Activated CD8-positive, alpha-beta memory T cell treated with anti-CD3 and anti-CD28 coated beads, Interleukin-2, amount 10 ng/mL, durations not matched to agents 7 days and 5 days (primary cell): ENCODE results near the gene GRK6. TPM values are rescaled to one million over a fixed set of nuclear protein-coding genes. Genes with fewer than 3 reads are reported as not detected.

Source experiments
- ATAC-seq: fragments of 150-1000 bp; cut with Tn5 transposase; one replicate; pipeline ENCODE4 v1.10.0; 2021; ENCODE audit warnings: moderate library complexity
- CTCF ChIA-PET: fragments of 350-600 bp; sonication (Branson Sonifier 250); formaldehyde crosslinking; loops from one replicate; lab custom pipeline; 2021; ENCODE audit warnings: antibody characterized with exemption; lab: Charles Lee
- DNase-seq: peaks from one replicate; pipeline ENCODE4 v3.0.0-alpha.2; 2020
- H3K27ac Mint-ChIP-seq: one replicate; pipeline ENCODE4 v1.8.0; 2021; ENCODE audit warnings: mild to moderate bottlenecking, mixed read lengths
- H3K27me3 Mint-ChIP-seq: one replicate; pipeline ENCODE4 v1.8.0; 2021; ENCODE audit warnings: mixed read lengths
- H3K36me3 Mint-ChIP-seq: one replicate; pipeline ENCODE4 v1.8.0; 2021; ENCODE audit warnings: mild to moderate bottlenecking, mixed read lengths
- H3K4me1 Mint-ChIP-seq: one replicate; pipeline ENCODE4 v1.8.0; 2021; ENCODE audit warnings: mixed read lengths
- H3K4me3 Mint-ChIP-seq: one replicate; pipeline ENCODE4 v1.8.0; 2021; ENCODE audit warnings: mild to moderate bottlenecking, moderate library complexity, mixed read lengths
- H3K9me3 Mint-ChIP-seq: one replicate; pipeline ENCODE4 v1.8.0; 2022; ENCODE audit warnings: low read depth, mixed read lengths
- total RNA-seq, 2 experiments: library from RNA; stranded (reverse); gene quantifications; one replicate each; pipeline ENCODE4 v1.2.3, GENCODE V29; 2021

The GRK6 gene
- total RNA-seq, 2 experiments from 2014 or later = 112 to 159 TPM

DNA sequence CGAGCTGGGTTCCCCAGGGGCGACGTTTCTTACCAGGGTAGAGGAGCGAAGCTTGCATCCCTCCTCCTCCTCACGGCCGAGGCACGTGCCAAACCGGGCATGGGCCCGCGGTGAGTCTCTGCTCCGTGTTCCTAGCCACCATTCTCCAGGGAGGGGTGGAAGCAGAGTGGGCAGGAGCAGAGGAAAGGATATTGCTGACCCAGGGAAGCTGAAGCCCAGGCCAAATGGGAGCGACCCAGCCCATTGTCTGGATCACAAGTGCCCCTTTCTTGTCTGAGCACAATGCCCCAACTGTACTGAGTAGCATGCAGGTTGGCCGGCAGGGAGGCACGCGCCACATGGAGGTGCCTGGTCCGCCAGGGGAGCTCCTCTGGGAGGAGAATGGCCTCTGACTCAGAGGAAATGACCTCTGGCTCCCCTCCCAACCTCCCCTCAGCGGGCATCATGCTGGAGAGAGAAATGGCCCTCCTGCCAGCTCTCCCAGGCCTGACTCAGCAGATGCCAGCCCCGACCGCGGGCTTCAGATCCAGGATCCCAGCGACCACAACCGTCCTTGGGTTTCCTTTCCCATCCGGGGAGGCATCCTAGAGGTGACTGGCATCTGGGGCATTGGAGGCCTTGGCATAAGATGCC is 21.3 kb downstream of the GRK6 start:
- no peak overlapping the region for H3K27ac Mint-ChIP-seq
- peaks cover 39% of the 10 kb centered on the region for H3K4me1 Mint-ChIP-seq
- DNase-seq (no peak), ATAC-seq (no peak)
- H3K36me3 Mint-ChIP-seq = no peaks in the 10 kb centered on the region
- H3K27me3 Mint-ChIP-seq = peaks cover 10% of the 10 kb centered on the region
- peak overlapping the region; percentile 28 for H3K4me3 Mint-ChIP-seq
- CTCF ChIA-PET = interaction anchor here (0.9 to 25.5 kb wide), 10 partner anchors 8 to 138 kb away, joined by 3 to 717 read pairs (median 5); partner anchors contain the start of genes F12, GRK6 and PFN3
- no peaks in the 10 kb centered on the region for H3K9me3 Mint-ChIP-seq

DNA sequence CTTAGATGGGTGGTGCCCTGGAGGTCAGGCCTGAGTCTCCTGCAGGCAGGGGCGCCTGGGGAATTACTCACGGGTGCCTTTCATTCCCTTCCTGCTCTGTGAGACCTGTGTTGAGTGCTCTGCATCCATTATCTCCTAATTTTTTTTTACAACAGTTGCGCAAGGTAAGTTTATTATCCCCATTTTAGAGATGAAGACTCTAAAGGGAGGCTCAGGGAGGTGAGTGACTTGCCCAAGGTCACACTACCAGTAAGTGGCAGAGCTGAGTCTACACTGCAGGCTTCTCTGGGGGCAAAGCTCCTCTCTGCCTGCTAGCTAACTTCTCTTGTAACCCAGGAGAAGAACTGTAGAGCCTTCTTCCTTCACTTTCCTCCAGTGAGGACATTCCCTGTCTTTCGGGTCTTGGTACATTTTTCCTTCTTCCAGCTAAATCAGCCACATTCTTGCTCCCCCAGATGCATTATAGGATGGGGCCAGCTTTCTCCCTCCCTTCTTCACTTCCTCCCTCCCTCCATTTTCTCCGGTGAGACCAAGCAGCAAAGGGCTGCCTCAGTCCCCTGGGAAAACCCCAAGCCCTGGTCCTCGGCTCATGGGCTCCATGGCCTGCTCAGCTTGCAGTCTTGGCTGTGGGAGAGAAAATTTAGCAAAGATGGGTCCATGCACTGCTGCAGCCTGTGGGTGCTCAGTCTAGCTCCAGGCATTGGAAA is 21.9 kb downstream of the GRK6 start:
- no peaks in the 10 kb centered on the region for H3K9me3 Mint-ChIP-seq
- CTCF ChIA-PET = interaction anchor here (0.9 to 25.5 kb wide), 11 partner anchors 7 to 138 kb away, joined by 3 to 717 read pairs (median 6); partner anchors contain the start of genes F12, GRK6 and PFN3
- peaks cover 39% of the 10 kb centered on the region for H3K4me1 Mint-ChIP-seq
- H3K4me3 Mint-ChIP-seq = peak overlapping the region; percentile 29
- no peak for ATAC-seq
- H3K27ac Mint-ChIP-seq = no peak overlapping the region
- H3K27me3 Mint-ChIP-seq = peaks cover 14% of the 10 kb centered on the region
- DNase-seq = no peak
- no peaks in the 10 kb centered on the region for H3K36me3 Mint-ChIP-seq

DNA sequence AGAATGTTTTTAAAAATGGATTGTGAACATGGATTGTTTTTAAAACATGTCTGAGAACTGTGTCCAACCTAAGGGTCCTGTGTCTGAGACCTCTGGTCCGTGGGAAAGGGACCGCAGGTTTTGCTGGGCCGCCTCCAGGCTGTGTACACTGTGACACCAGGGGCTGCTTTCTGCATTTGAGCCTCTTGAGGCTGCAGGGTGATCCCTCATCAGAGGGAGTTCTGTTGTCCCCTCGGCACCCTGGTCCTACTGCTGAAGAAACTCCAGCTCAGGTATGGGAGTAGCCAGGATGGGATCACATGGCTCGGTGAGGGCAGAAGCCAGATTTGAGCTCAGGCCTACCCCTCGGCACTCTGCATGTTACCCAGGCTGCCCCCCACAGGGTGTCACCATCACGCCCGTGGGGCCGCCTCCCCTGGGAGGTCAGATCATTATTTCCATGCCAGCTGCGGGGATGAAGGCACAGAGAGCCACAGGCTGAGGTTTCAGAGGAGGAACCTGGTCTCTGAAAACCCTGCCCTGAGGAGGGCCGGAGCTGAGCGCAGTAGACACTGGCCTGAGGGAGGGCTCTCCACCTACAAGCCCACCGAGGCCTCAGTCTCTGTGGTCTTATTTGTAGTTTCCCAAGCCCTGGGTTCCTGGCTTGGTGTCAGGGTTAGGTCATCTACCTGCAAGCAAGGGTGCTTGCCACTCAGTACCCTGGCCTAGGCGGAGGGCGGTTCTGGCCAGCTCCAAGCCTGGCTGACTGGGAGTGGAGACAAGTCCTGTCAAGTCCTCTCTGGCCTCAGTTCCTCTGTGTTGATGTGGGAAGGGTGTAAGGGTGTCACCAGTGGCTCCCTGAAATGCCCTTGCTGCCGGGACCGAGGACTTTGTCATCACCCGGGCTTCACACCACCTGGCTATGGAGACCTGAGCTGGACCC is 22.9 kb downstream of the GRK6 start:
- Mint-ChIP-seq H3K27ac (no peak overlapping the region), H3K36me3 (no peaks in the 10 kb centered on the region), H3K9me3 (no peaks in the 10 kb centered on the region), H3K27me3 (peaks cover 15% of the 10 kb centered on the region), H3K4me1 (peaks cover 39% of the 10 kb centered on the region), H3K4me3 (no peak overlapping the region)
- no peak for ATAC-seq
- CTCF ChIA-PET = interaction anchor here (0.7 to 25.5 kb wide), 10 partner anchors 8 to 91 kb away, joined by 3 to 717 read pairs (median 7); partner anchors contain the start of genes F12, GRK6 and PFN3
- DNase-seq = no peak

DNA sequence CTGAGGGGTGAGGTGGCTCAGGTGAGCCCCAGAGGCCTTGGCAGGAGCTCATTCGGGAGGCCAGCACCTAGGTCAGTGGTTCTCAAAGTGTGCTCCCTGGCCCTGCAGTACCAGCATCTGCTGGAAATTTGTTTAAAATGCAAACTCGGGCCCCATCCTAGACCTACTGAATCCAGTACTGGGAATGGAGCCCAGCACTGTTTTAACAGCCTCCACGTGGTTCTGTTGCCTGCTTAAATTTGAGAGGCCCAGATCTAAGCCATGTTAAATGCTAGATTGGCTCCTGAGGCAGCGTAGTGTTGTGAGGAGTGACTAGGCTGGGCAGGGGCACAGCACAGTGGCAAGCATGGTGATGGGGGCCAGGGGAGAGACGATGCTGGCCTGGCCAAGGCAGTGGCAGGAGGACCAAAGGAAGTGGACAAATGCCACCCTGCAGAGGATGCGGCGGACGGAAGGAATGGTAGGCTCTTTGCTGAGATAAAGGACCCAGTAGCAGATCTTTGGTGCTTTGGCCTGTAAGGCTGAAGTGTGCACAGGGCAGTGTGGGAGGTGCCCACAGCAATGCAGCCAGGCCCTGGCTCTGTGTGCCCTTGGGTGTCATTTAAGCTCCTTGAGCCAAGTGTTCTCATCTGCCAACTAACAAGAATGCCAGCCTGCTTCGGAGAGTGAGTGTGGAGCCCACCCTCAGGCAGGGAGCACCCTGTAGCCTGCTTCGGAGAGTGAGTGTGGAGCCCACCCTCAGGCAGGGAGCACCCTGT is 24.4 kb downstream of the GRK6 start:
- no peak overlapping the region for H3K27ac Mint-ChIP-seq

DNA sequence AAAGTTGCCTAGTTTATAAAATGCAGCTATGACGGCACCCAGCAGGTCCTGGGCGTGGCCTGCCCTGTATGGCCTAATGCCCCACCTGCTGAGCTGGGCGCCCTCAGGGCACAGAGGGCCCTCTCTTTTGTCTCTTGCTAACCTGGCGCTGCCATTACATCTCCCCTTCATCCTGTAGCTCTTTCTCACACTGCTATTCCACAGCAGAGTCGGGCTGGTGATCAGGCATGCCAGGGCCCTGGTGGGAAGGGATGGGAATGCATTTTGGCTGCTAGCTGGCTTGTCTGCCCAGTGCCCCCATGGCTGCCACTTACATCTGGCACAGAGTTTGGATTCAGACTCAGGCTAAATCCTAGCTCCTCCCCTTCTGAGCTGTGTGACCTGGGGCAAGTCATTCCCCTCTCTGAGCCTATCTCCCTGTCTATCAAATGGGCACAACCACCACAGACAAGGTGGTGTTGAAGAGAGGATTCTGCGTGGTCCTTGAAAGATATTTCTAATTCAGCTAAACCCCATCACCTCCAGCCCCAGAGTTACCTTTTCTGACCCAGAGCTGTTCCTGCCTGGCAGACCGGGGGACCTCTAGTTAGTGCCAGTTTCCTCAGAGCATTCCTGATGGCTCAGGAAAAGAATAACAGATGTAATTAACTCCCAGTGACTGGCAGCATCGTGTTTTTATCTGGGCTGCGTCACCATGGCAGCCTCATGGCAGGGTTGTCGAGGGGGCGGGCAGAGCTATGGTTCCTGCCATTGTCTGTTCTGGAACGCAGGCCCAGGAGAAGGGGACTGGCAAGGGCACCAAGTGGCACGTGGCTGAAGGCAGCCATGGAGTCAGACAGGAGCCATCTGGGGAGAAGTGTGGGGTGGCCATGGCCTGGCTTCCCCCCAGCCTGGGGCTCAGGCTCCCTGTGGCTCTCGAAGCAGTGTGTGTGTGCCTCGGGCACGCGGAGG is 26.5 kb downstream of the GRK6 start:
- H3K4me3 Mint-ChIP-seq = no peak overlapping the region
- H3K36me3 Mint-ChIP-seq = peaks cover 1% of the 10 kb centered on the region
- DNase-seq (no peak), ATAC-seq (no peak)
- CTCF ChIA-PET = interaction anchor here (1.2 to 25.5 kb wide), 18 partner anchors 9 to 339 kb away, joined by 3 to 717 read pairs (median 15); partner anchors contain the start of genes F12, GRK6, LMAN2 and MXD3
- peaks cover 12% of the 10 kb centered on the region for H3K27me3 Mint-ChIP-seq
- H3K4me1 Mint-ChIP-seq = peaks cover 24% of the 10 kb centered on the region
- no peaks in the 10 kb centered on the region for H3K9me3 Mint-ChIP-seq
- H3K27ac Mint-ChIP-seq = no peak overlapping the region

More for the DNA sequence above, 24.4 kb downstream of the GRK6 start:
- ATAC-seq (no peak), DNase-seq (no peak)
- H3K4me3 Mint-ChIP-seq = no peak overlapping the region
- H3K36me3 Mint-ChIP-seq = no peaks in the 10 kb centered on the region
- CTCF ChIA-PET = interaction anchor here (1.4 to 25.5 kb wide), 6 partner anchors 21 to 141 kb away, joined by 7 to 717 read pairs (median 50); partner anchors contain the start of genes F12, GRK6 and PFN3
- H3K9me3 Mint-ChIP-seq = no peaks in the 10 kb centered on the region
- peaks cover 15% of the 10 kb centered on the region for H3K27me3 Mint-ChIP-seq
- H3K4me1 Mint-ChIP-seq = peaks cover 25% of the 10 kb centered on the region

DNA sequence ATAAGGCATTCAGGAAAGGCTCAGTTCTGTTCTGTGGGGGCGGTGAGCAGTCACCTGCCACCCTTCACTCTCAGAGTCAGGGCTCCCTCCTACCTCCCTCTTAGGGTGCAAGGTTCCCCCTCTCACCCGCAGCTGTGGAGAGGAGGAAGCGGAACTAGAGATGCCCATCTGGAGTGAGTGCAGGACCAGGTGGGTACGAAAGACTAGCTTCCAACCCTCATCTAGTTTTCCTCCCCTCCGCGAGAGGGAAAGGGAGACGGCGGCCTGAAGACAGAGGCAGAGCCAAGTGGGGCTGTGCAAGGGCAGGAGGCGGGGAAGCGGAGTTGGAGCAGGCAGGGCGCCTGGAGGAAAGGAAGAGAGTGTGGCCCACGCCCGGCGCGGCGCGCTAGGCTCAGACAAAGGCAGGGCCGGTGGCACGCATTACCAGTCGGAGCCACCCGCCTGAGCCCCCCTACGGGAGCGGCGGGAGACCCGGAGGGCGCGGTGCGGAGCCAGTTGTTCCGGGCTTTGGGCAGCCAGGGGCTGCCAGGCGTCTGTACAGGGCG is 27.4 kb downstream of the GRK6 start:
- peaks cover 1% of the 10 kb centered on the region for H3K36me3 Mint-ChIP-seq
- no peaks in the 10 kb centered on the region for H3K9me3 Mint-ChIP-seq
- no peak overlapping the region for H3K27ac Mint-ChIP-seq
- CTCF ChIA-PET = interaction anchor here (0.9 to 25.5 kb wide), 24 partner anchors 10 to 340 kb away, joined by 3 to 717 read pairs (median 13); partner anchors contain the start of genes DDX41, F12, GRK6 and LMAN2
- H3K4me3 Mint-ChIP-seq = peak overlapping the region; percentile 64
- H3K27me3 Mint-ChIP-seq = peaks cover 5% of the 10 kb centered on the region
- H3K4me1 Mint-ChIP-seq = peaks cover 18% of the 10 kb centered on the region
- DNase-seq (no peak), ATAC-seq (no peak)

DNA sequence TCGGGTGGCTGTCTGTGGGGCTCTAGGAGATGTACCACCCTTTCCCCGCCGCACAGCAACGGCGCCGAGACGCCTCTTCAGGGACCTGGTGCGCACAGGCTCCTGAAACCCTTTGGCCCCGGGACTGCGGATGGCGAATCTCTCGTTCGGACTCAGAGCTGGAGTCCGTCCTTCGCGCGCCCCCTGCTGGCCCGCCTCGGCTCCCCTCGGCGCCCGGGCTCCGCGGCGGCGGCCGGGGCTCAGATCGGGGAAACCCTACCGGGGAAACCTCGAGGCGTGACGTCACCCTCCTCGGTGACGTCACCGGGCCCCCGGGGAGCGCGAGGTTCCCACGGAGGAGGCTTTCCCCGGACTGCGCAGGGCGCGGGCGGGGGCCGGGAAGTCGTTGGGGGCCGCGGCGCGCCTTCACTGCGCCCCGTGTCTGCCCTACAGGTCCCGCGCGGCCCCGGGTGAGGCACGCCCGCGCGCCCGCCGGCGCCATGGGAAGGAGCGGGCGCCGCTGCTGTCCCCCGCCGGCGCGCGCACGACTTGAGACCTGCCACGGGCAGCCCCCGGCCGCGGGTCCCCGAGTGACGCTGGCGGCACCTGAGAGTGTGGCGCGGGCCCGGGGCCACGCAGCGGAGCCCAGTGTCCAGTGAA is 28.0 kb downstream of the GRK6 start:
- CTCF ChIA-PET = interaction anchor here (0.9 to 25.5 kb wide), 35 partner anchors 9 to 340 kb away, joined by 3 to 717 read pairs (median 10); partner anchors contain the start of genes DDX41, F12, GRK6 and LMAN2
- no peaks in the 10 kb centered on the region for H3K9me3 Mint-ChIP-seq
- H3K4me1 Mint-ChIP-seq = peaks cover 18% of the 10 kb centered on the region
- DNase-seq = peak; percentile 93
- H3K4me3 Mint-ChIP-seq = peak overlapping the region; percentile 78
- no peak overlapping the region for H3K27ac Mint-ChIP-seq
- ATAC-seq = peak; percentile 60
- peaks cover 5% of the 10 kb centered on the region for H3K27me3 Mint-ChIP-seq
- peaks cover 2% of the 10 kb centered on the region for H3K36me3 Mint-ChIP-seq

DNA sequence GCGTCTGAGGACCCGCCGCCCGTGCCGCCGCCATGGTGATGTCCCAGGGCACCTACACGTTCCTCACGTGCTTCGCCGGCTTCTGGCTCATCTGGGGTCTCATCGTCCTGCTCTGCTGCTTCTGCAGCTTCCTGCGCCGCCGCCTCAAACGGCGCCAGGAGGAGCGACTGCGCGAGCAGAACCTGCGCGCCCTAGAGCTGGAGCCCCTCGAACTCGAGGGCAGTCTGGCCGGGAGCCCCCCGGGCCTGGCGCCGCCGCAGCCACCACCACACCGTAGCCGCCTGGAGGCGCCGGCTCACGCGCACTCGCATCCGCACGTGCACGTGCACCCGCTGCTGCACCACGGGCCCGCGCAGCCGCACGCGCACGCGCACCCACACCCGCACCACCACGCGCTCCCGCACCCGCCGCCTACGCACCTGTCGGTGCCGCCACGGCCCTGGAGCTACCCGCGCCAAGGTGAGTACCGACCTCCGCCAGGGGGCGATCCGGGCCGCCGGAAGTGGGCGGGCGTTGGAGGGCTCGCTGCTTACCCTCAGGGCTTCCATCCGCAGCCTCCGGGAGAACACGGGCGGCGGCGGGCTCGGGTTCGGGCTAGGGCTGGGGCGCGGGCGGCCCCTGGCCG is 28.7 kb downstream of the GRK6 start:
- H3K9me3 Mint-ChIP-seq = no peaks in the 10 kb centered on the region
- peak overlapping the region; percentile 78 for H3K4me3 Mint-ChIP-seq
- DNase-seq (peak; percentile 93), ATAC-seq (peak; percentile 69)
- H3K4me1 Mint-ChIP-seq = peaks cover 18% of the 10 kb centered on the region
- H3K27me3 Mint-ChIP-seq = peaks cover 5% of the 10 kb centered on the region
- CTCF ChIA-PET = interaction anchor here (0.6 to 25.5 kb wide), 45 partner anchors 7 to 341 kb away, joined by 3 to 717 read pairs (median 7); partner anchors contain the start of genes DDX41, F12, GRK6 and LMAN2
- H3K36me3 Mint-ChIP-seq = peaks cover 3% of the 10 kb centered on the region
- H3K27ac Mint-ChIP-seq = peak overlapping the region; percentile 61

DNA sequence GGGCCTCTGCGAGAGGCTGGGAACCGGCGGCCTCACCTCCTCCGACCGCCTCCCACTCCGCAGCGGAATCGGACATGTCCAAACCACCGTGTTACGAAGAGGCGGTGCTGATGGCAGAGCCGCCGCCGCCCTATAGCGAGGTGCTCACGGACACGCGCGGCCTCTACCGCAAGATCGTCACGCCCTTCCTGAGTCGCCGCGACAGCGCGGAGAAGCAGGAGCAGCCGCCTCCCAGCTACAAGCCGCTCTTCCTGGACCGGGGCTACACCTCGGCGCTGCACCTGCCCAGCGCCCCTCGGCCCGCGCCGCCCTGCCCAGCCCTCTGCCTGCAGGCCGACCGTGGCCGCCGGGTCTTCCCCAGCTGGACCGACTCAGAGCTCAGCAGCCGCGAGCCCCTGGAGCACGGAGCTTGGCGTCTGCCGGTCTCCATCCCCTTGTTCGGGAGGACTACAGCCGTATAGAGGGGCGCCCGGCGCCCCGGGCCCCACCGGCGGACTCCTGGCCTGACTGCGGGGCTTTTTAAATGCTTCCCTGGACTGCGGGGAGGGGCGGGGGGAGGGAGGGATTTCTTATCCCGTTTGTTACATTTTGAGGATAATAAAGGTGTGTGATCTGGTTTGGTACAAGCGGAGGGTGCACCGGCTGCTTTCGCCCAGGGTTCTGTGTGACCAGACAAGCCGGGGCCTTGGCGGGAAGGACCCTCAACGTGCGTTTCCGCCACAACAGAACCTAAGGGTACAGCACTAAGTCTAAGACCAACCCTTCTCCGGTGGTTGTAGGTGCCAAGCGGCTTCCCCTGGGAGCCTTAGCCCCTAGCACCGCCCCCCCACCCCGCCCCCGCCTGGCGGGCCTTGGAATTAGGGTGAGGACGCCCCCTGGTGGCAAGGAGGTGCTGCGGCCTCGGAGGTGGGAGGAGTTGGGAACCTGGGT is 29.4 kb downstream of the GRK6 start:
- CTCF ChIA-PET = interaction anchor here (0.6 to 25.5 kb wide), 40 partner anchors 8 to 342 kb away, joined by 3 to 717 read pairs (median 8); partner anchors contain the start of genes DBN1, DDX41, F12 and GRK6
- H3K4me1 Mint-ChIP-seq = peaks cover 18% of the 10 kb centered on the region
- peak overlapping the region; percentile 78 for H3K4me3 Mint-ChIP-seq
- peak overlapping the region; percentile 85 for H3K27ac Mint-ChIP-seq
- H3K36me3 Mint-ChIP-seq = peaks cover 3% of the 10 kb centered on the region
- DNase-seq (peak; percentile 96), ATAC-seq (peak; percentile 34)
- peaks cover 5% of the 10 kb centered on the region for H3K27me3 Mint-ChIP-seq
- H3K9me3 Mint-ChIP-seq = no peaks in the 10 kb centered on the region
